NCI-H1048 (cell line): ENCODE data around the gene P4HB.

Experiments used
- DNase-seq: peaks from one replicate; lab custom pipeline; 2025; lab: John Stamatoyannopoulos, UW

P4HB gene

GRCh38 chr17:81859906-81860755, at the start of gene P4HB:
TSS of gene P4HB (minus strand) at chr17:81860535. CDS start at chr17:81860471, 64 bp downstream.
- DNase-seq, result no peak

- DNase-seq, result no peak
Measured at GRCh38 chr17:81909231-81909630, 48.9 kb upstream of the P4HB start.

- DNase-seq, result no peak
Measured at GRCh38 chr17:81908793-81909192, 48.5 kb upstream of the P4HB start.

- DNase-seq, result no peak
Measured at GRCh38 chr17:81907219-81908145, 47.1 kb upstream of the P4HB start.

GRCh38 chr17:81906476-81907218, 46.3 kb upstream of the P4HB start:
- no peak for DNase-seq

GRCh38 chr17:81905993-81906392, 45.7 kb upstream of the P4HB start:
- no peak for DNase-seq

GRCh38 chr17:81905424-81905875, 45.1 kb upstream of the P4HB start:
- no peak for DNase-seq

GRCh38 chr17:81904600-81905423, 44.5 kb upstream of the P4HB start:
- DNase-seq, result no peak

GRCh38 chr17:81903896-81904599, 43.7 kb upstream of the P4HB start:
- DNase-seq, result no peak

- DNase-seq, result no peak
Measured at GRCh38 chr17:81903415-81903831, 43.1 kb upstream of the P4HB start.

GRCh38 chr17:81902653-81903414, 42.5 kb upstream of the P4HB start:
- no peak for DNase-seq

GRCh38 chr17:81902023-81902652, 41.8 kb upstream of the P4HB start, which contains the start of gene NPB:
TSS of gene NPB (plus strand) at chr17:81902238. CDS start at chr17:81902278, 40 bp downstream.
- no peak for DNase-seq

- no peak for DNase-seq
Measured at GRCh38 chr17:81901167-81902022, 41.1 kb upstream of the P4HB start.

GRCh38 chr17:81900181-81900820, 40.0 kb upstream of the P4HB start:
- DNase-seq, result no peak

- DNase-seq, result no peak
Measured at GRCh38 chr17:81899514-81900166, 39.3 kb upstream of the P4HB start.

- DNase-seq, result no peak
Measured at GRCh38 chr17:81898885-81899284, 38.5 kb upstream of the P4HB start.
